HG03469 (cell line): Measurements from ENCODE around the gene OR9Q1.

ENCODE experiments used
- ATAC-seq: cut with Tn5 transposase; IDR thresholded peaks from one replicate; pipeline ENCODE4 v1.9.1; 2021; ENCODE audit warnings: mild to moderate bottlenecking, moderate library complexity, moderate number of reproducible peaks; ENCODE audit not compliant: unreplicated experiment

OR9Q1 gene

GRCh38 chr11:58030653-58031052 is 7.0 kb downstream of the OR9Q1 start, which contains the start of gene OR6Q1:
TSS of gene OR6Q1 (plus strand) at chr11:58030953. CDS start at chr11:58030953, 0 bp downstream.
- no peak for ATAC-seq

DNA sequence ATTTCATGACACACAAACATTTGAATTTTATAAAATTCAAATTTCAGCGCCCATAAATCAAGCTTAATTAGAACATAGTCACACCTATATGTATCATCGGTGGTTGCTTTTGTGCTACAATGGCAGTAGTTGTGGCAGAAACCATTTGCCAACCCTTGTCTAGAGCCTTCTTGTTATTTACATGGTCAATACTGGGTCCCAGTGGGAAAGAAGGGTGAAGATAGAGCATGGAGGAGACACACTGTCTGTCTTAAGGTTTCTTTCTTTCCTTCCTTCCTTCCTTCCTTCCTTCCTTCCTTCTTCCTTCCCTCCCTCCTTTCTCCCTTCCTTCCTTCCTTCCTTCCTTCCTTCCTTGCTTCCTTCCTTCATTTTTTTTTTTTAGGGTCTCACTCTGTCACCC is 10.8 kb downstream of the OR9Q1 start:
- no peak for ATAC-seq

DNA sequence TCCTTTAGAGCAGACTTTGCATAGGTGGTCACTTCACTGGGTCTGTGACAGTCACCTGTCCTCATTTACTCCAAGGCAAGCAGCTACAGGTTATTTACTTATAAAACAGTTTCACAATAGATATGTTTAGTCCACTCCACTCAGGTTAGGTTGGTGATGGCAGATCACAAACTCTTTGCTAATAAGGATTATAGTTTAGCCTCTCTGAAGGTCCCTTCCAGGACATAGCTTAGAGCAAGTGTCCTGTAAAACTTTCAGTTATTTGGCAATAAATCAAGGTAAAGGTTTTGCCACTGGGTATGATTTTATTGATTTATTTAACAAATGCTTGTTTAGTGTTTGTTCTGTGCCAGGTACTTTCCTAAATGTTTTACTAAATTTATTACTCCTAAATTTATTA is 15.9 kb downstream of the OR9Q1 start:
- no peak for ATAC-seq

- no peak for ATAC-seq
Observed at GRCh38 chr11:58043379-58043778, 19.7 kb downstream of the OR9Q1 start.

GRCh38 chr11:58046231-58046630 is 22.6 kb downstream of the OR9Q1 start:
- ATAC-seq = no peak

DNA sequence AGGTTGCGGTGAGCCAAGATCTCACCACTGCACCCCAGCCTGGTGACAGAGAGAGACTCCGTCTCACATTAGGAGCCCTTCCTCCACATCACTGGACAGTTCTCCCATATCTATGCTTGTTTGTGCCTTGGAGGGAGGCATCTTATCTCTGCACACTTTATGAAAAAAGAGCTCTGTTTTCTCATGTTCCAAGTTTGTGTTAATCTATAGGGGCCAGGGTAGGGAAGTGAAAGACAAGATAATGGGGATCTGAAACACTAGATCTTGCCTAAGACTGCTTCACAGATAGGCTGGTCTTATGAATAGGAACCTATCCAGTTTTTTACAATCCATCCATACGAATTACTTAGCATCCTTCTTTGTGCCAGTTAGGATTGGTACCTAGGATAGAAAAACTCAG is 24.1 kb downstream of the OR9Q1 start:
- no peak for ATAC-seq

DNA sequence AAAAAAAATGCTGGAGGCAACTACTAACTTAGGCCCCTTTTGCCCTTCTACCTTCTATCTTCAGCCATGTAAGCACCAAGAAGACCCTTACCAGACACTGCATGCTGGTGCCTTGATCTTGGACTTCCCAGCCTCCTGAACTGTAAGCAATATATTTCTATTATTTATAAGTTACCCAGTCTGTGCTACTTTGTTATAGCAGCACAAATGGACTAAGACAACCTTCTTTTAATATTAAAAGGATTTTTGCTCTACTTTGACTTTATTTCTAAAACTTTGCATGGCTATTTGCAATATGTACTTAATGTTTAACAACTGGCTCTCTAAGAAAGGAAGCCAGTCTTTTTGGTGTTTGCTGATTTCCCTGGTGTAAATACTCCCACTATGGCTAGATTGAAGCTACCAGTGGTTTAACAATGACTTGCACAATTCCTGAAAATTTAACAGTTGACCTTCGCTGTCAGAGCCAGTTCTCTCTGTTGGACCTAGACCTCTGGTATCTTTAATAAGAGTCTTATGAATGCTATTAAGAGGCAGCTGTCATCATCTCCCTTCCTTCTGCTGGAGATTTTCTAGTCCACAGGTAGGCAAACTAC is 32.2 kb downstream of the OR9Q1 start:
- ATAC-seq = no peak

GRCh38 chr11:58057481-58057880 is 33.8 kb downstream of the OR9Q1 start:
- ATAC-seq = no peak

DNA sequence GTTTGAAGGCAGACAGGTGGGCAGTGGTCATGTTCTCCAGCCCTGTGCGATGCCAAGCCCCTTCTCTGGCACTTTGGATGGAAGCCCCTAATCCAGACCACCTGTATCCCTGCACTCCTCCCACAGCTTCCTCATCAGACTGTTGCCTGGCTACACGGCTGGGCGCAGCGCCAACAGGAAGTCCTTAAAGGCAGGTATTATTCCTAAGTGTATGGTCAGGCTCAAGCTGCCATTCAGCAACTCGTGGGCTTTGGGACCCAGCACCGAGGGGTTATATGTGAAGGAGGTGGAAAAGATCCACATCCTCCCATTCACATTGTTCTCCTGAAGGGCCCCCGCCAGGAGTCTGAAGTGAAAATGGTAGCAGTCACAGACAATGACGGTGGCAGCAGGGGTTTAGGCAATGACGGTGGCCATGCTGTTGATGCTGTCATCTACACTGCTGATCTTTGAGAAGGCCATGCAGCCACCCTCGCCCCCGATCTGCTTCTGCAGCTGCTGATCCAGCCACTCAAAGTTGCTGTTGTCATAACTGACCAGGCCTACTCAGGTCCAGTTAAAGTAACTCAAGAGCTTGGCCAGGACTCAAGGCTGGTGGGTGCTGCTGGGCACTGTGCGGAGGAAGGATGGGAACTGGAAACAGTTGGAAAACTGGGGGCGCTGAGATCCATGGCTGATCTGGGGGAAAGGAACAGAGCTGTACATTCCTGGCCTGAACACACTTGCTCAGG is 34.8 kb downstream of the OR9Q1 start:
- no peak for ATAC-seq

GRCh38 chr11:58059007-58059350 is 35.3 kb downstream of the OR9Q1 start:
- ATAC-seq = no peak

GRCh38 chr11:58060535-58060934 is 36.9 kb downstream of the OR9Q1 start:
- no peak for ATAC-seq

DNA sequence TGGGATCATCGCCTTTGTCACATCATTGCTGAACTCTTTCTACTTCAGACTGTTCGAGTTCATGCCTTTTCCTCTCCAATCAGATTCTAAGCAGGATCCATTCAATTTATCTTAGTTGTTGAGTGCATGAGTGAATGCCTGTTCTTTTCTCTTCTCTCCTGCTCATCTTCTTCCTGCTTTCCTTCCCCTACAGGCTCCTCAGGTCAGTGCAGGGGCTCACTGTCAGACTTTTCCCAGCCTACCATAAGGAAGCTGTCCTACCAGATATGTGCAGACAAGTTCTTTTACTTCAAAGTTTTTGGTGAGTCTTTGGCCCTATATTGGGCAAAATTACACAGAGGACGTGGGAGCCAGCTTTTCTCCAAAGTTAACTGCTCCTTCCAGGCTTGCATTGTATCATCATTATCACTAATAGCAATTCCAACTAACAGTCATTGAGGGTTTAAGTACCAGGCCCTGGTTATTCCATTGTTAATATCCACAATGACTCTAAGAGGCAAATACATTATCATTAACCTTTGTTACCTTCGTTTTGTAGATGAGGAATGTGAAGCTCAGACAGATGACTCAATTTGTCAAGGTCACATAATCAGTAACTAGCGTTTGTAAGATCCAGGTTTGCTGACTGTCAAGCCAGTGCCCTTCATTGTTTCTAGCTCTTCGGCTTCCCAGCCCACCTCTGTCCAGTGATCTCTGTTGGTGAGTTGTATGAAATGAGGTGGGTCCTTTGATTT is 37.4 kb downstream of the OR9Q1 start:
- no peak for ATAC-seq

DNA sequence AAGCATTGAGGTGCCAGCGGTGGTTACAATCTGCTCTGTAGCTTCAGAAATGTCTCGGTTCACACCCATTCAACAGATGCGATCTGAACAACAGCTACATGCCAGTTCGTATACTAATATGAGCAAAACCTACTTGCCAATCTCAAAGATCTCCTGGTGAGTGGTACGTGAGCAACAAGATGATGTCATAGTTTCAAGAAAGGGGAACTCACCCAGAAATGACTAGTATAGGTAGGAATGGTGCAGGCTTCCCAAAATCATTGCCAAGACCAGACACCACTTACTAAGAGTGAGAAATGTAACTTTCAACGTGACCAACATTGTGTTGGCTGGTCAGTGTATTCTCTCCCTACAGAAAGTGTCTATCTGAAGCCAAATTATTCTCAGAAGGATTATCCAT is 38.1 kb downstream of the OR9Q1 start:
- ATAC-seq = no peak

- no peak for ATAC-seq
Observed at GRCh38 chr11:58067685-58068084, 44.0 kb downstream of the OR9Q1 start.

DNA sequence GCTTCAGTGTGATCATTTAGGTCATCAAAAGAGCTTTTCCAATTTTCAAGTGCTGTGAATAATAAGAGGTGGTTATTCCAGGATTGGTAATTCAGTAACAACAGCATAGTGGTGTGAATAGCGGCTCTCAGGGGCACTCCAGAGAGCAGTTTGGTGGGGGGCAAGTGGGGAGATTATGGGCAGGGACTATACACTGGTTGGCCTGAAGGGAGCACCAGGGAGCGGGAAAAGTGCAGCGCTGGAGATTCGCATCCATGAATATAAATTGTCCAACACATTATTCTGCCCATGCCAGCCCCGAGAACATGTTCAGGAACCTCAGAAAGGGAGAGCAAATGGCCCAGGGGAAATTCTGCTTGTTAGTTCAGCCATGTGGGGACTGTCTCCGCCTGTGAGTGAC is 45.0 kb downstream of the OR9Q1 start:
- ATAC-seq = no peak

DNA sequence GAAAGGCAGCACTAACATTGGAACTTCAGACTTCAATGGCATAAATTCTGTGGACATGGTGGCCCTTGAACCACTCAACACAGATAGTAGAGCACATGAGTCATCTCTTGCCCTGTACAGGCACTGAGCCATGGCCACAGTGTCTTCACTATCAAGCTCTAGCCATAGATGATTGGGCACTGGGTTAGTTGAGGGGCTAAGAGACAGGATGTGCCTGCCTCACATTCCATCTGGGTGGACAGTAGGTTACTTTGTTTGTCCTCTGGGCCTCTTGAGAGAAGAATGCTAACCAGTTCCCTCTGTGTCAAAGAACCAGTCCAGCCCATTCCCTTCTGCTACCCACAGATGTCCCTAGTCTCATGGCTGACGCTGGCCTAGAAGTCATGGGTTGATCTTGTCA is 46.9 kb downstream of the OR9Q1 start:
- no peak for ATAC-seq

DNA sequence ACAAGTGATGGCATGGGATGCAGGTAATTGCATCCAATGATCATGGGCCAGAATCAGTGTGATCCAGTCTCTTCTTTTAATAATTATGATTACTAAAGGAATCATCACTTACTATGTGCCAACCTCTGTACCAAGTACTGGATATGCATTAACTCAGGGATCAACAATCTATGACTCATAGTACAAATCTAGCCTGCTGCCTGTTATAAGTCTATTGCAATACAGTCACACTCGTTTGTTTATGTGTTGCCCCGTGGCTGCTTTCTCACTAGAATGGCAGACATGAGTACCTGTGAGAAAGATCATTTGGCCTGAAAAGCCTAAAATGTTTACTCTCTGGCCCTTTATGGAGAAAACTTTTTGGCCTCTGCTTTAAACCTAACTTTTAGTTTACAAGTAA is 52.1 kb downstream of the OR9Q1 start:
- no peak for ATAC-seq

DNA sequence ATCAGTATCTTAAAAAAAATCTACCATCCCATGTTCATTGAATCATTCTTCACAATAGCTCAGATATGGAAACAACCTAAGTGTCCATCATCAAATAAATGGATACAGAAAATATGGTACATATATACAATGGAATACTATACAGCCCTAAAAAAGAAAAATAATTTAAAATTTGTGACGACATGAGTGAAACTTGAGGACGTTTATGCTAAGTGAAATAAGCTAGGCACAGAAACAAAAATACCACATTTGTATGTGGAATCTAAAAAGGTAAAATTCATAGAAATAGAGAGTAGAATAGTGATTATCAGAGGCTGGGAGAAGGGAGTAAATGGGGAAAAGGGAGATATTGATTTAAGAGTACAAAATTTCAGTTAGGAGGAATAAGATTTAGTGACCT is 62.8 kb downstream of the OR9Q1 start:
- ATAC-seq = no peak

DNA sequence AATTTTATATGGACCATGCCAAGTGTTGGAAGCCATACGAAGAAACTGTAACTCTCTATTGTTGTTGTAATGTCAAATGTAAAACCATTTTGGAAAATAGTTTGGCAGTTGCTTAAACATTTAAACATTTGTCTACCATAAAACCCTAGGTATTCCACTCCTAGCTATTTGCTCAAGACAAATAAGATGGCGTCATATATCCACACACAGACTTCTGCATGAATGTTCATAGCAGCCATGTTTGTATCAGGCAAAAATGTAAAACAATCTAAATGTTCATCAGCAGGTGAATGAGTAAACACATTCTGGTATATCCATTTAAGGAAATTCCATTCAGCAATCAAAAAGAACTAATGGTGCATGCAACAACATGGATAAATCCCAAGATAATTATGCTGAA is 73.8 kb downstream of the OR9Q1 start:
- no peak for ATAC-seq

- ATAC-seq = no peak
Observed at GRCh38 chr11:58121096-58121495, 97.4 kb downstream of the OR9Q1 start.

DNA sequence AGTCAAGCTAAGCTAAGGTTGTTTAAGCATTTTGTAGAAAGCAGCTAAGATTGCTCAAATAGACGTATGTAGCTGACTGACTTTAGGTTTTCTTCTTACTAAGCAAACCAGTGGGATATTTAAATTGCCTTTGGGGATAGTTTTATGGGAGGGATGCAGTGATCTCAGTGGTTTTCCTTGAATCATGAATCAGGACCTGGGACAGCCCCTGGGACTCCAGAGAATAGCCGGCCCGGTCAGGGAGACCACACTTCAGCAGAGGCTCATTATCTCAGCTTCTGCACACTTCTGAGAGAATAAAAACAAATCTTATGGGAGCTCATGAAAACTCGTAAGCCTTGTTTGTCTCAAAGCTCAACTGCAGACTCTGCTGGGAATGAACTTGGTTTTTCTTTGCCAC is 101.8 kb downstream of the OR9Q1 start, which contains the start of gene OR9I1:
Gene OR9I1, minus strand, starts transcription at position 62 of the 400 bp plus-strand sequence. CDS start 6,086 bp downstream, outside the sequence.
- no peak for ATAC-seq

GRCh38 chr11:58127350-58127749 is 103.7 kb downstream of the OR9Q1 start:
- no peak for ATAC-seq
